Coronary artery (tissue), 2 donors: ENCODE data around the gene HECTD4.

Experiments
- DNase-seq: peaks from one replicate; pipeline ENCODE4 v3.0.0-alpha.2; 2017; ENCODE audit warnings: low spot score
- H3K27ac ChIP-seq, 2 donors: fragments of 200-600 bp; sonication (generic); one replicate each; pipeline ENCODE4 v1.5.1; 2016 to 2019
- H3K4me3 ChIP-seq: fragments of 200-600 bp; sonication (generic); 2 replicates; pipeline ENCODE4 v1.5.1; 2016; ENCODE audit warnings: mild to moderate bottlenecking, moderate library complexity
- TF ChIP-seq, protein P1 (sequence below): fragments of 200-600 bp; sonication (generic); IDR thresholded peaks from one replicate; pipeline ENCODE4 v1.5.1; 2019; ENCODE audit warnings: antibody characterized with exemption

The HECTD4 gene

DNA sequence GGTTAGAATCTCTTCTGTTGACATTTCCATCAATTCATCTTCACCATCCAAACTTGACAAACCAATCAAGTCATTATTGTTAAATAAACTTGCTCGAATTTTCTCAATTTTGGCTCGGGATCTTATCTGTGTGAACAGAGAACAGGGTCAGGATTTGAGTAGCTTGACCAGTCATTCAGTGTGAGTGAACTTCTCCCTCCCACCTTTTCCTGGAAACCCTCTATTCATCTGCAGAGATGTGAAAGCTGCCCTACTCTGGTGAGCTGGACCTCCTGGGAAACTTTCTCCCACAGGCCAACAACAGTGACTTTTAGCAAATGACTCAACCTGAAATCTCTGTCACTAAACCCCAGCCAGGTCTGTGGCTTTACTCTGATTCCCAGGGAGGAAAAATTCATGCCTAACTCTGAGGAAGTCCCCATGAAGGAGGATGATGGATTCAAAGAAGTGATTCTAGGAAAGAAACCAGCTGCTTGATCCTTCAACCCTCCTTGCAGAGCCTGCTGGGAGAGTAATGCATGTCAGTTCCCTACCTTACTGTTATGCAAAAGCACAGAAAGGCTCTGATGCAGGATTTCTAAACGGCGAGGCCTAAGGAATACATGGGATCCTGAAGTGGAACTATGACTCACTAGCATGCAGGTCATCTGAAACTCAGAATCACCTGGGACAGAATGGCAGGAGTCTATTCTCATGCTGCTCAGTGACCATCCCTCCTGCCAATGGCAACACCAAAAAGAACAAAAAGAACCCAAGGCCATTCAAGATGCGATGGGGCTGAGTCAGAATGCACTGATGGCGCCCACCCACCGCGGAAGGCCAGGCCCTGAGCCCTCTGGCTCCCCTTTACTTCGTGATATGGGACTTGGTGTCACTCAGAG lies 198.8 kb downstream of the HECTD4 start:
- Histone ChIP-seq H3K4me3 (no peak overlapping the region), H3K27ac (peak overlapping the region in 1 of 2 donors; percentile 67)
- no peak for DNase-seq
- TF ChIP-seq, protein P1, sequence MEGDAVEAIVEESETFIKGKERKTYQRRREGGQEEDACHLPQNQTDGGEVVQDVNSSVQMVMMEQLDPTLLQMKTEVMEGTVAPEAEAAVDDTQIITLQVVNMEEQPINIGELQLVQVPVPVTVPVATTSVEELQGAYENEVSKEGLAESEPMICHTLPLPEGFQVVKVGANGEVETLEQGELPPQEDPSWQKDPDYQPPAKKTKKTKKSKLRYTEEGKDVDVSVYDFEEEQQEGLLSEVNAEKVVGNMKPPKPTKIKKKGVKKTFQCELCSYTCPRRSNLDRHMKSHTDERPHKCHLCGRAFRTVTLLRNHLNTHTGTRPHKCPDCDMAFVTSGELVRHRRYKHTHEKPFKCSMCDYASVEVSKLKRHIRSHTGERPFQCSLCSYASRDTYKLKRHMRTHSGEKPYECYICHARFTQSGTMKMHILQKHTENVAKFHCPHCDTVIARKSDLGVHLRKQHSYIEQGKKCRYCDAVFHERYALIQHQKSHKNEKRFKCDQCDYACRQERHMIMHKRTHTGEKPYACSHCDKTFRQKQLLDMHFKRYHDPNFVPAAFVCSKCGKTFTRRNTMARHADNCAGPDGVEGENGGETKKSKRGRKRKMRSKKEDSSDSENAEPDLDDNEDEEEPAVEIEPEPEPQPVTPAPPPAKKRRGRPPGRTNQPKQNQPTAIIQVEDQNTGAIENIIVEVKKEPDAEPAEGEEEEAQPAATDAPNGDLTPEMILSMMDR: no peak

DNA sequence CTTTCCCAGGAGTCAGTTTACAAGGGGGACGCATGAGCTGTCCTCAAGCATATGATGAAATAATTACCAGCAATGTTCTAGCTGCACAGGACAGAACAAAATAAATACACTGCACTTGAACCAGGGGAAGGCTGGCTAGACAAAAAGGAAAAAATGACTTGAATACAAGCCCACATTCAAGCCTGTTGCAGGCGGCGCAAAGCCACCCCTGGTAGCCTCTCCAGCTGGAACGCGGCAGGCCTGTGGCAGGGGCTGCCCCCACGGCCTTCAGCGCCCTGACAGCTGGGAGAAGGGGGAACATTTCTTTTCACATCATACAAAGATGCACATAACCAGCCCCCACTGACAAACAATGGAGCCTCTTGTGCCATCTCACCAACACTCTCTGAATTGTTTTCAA lies 199.7 kb downstream of the HECTD4 start:
- Histone ChIP-seq H3K4me3 (no peak overlapping the region), H3K27ac (peak overlapping the region in 1 of 2 donors; percentile 67)
- DNase-seq: no peak
- TF ChIP-seq, protein P1: no peak

DNA sequence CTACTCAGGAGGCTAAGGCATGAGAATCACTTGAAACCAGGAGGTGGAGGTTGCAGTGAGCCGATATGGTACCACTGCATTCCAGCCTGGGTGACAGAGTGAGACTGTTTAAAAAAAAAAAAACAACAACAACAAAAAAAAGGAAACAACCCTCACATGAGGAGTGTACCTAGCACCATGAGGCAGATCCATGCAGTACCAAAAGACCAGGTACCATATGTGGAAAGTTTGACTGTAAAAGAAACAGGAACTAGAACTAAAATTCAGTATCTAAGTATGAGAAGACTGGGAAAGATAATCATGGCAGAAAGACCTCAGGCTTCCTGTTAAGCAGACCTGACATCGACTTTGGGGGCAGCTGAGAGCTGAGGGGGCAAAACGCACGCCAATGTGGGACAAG lies 201.8 kb downstream of the HECTD4 start:
- Histone ChIP-seq H3K4me3 (no peak overlapping the region), H3K27ac (no peak overlapping the region)
- no peak for DNase-seq
- TF ChIP-seq, protein P1: no peak

DNA sequence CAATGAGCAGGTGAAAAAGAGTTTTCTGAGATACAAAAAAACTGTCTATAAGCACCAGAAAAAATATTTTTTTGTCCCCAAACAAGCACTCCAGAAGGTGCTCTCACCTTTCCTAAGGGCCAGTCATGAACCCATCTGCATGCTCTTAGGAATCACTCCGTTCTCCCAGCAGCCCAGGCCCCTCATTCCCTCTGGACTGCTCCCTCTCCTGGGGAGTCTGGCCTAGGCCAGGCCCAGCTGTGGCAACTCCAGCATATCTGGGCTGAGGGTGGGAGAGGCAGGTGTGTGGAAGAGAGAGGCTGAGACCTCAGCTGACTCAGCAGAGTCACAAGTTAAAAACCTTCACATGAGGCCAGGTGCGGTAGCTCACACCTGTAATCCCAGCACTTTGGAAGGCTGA lies 202.3 kb downstream of the HECTD4 start:
- TF ChIP-seq, protein P1: no peak
- Histone ChIP-seq H3K27ac (no peak overlapping the region), H3K4me3 (no peak overlapping the region)
- no peak for DNase-seq

DNA sequence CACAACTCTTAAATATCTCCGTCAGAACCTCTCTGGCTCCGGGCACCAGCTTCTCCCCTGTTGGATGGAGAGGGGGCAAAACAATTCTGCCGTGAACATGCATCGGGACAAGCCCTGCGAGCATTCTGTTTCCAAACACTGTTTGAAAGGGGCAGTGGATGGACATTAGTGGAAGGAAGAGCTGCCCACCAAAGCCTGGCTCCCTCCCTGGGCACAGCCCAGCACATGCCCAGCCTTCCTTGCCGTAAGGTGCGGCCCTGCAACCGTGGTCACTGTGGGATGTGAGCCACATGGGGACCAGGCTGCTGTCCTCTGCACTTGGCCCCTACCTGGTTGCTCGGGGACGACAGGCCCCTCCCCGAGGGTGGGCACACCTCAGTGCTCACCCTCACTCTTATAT lies 202.9 kb downstream of the HECTD4 start:
- H3K27ac ChIP-seq: no peak overlapping the region
- TF ChIP-seq, protein P1: no peak
- DNase-seq: no peak

DNA sequence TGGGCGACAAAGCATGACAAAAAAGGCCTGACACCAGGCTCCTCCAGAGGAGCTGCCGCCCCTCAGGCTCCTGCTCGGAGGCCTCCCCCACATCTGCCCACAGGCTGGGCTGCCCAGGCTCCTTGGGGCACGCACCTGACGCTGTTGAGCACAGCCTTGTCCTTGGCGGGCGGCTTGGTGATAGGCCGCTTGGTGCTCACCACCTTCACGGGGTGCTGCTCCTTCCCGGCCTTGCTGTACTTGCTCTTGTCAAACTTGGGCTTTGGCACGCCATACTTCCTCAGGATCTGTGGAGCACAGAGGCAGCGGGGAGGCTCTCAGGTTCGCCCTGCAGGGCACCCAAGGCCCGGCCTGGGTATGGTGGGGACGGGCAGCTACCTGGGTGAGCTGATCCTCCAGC lies 203.4 kb downstream of the HECTD4 start:
- TF ChIP-seq, protein P1: no peak
- Histone ChIP-seq H3K27ac (no peak overlapping the region), H3K4me3 (no peak overlapping the region)
- no peak for DNase-seq

More for the DNA sequence above, 202.9 kb downstream of the HECTD4 start:
- no peak overlapping the region for H3K4me3 ChIP-seq
